Upper lobe of right lung (tissue), 1 donor: ENCODE measurements around the gene NLRP5. TPM values are rescaled to one million over a fixed set of nuclear protein-coding genes. Genes with fewer than 3 reads are reported as not detected.
"Not testable (repeated sequence)": the region's sequence is repeated elsewhere in the genome, so short reads cannot be mapped to it uniquely, and the experiment has no call there.

ENCODE experiments used
- ATAC-seq: fragments of 200-7000 bp; cut with Tn5 transposase; one replicate; pipeline ENCODE4 v1.9.1; 2020; ENCODE audit warnings: mild to moderate bottlenecking, moderate library complexity
- DNase-seq: peaks from one replicate; pipeline ENCODE4 v3.0.0-alpha.2; 2020
- H3K27ac ChIP-seq: fragments of 200-600 bp; one replicate; pipeline ENCODE4 v1.8.0; 2022
- H3K27me3 ChIP-seq: fragments of 200-600 bp; one replicate; pipeline ENCODE4 v1.8.0; 2022; ENCODE audit warnings: mild to moderate bottlenecking
- H3K36me3 ChIP-seq: fragments of 200-600 bp; one replicate; pipeline ENCODE4 v1.8.0; 2022
- H3K4me1 ChIP-seq: fragments of 200-600 bp; one replicate; pipeline ENCODE4 v1.8.0; 2022
- H3K4me3 ChIP-seq: fragments of 200-600 bp; one replicate; pipeline ENCODE4 v1.8.0; 2022; ENCODE audit warnings: mild to moderate bottlenecking
- H3K9me3 ChIP-seq: fragments of 200-600 bp; one replicate; pipeline ENCODE4 v1.8.0; 2022
- CTCF ChIP-seq: fragments of 200-600 bp; IDR thresholded peaks from one replicate; pipeline ENCODE4 v1.8.0; 2022; ENCODE audit warnings: antibody characterized with exemption
- intact Hi-C: fragments of 100-400 bp; cut with DNase I; formaldehyde crosslinking; loops from one replicate; pipeline ENCODE4 v1.11.0; 2022
- total RNA-seq: library from RNA; stranded (reverse); fragmentation: NEBNext Ultra II Directional; extraction: Animal tissue kit (Norgen Biotek cat#: 25700); gene quantifications from one replicate; pipeline ENCODE4 v1.2.1, GENCODE V29; 2021
- donor health status: DM: no; HTN: yes; CAD: no; lungs with severe emphysema.

NLRP5 gene
- total RNA-seq, 1 donor from 2014 or later = not detected

- Histone ChIP-seq H3K9me3 (no peaks in the 10 kb centered on the region), H3K27ac (no peak overlapping the region), H3K4me1 (no peaks in the 10 kb centered on the region), H3K27me3 (no peaks in the 10 kb centered on the region), H3K4me3 (no peak overlapping the region), H3K36me3 (no peaks in the 10 kb centered on the region)
- ATAC-seq (no peak), DNase-seq (no peak)
- intact Hi-C loops = no loop called here
- no peak for TF ChIP-seq CTCF
Observed at GRCh38 chr19:55990831-55991230, 4.3 kb downstream of the NLRP5 start.

- no peaks in the 10 kb centered on the region for H3K36me3 ChIP-seq
- intact Hi-C loops = no loop called here
- no peaks in the 10 kb centered on the region for H3K9me3 ChIP-seq
- no peak overlapping the region for H3K27ac ChIP-seq
- H3K4me3 ChIP-seq = no peak overlapping the region
- no peaks in the 10 kb centered on the region for H3K27me3 ChIP-seq
- no peak for TF ChIP-seq CTCF
- ATAC-seq (no peak), DNase-seq (no peak)
- no peaks in the 10 kb centered on the region for H3K4me1 ChIP-seq
Observed at GRCh38 chr19:55993492-55993891, 6.9 kb downstream of the NLRP5 start.

GRCh38 chr19:56014765-56015164, 28.2 kb downstream of the NLRP5 start:
- no peak for ATAC-seq
- no peak for TF ChIP-seq CTCF
- intact Hi-C loops = no loop called here

GRCh38 chr19:56015756-56016155, 29.2 kb downstream of the NLRP5 start:
- DNase-seq (no peak), ATAC-seq (no peak)
- H3K27ac ChIP-seq = no peak overlapping the region
- no peaks in the 10 kb centered on the region for H3K36me3 ChIP-seq
- no peak for TF ChIP-seq CTCF
- intact Hi-C loops = no loop called here
- no peaks in the 10 kb centered on the region for H3K4me1 ChIP-seq
- no peak overlapping the region for H3K4me3 ChIP-seq
- no peaks in the 10 kb centered on the region for H3K9me3 ChIP-seq
- no peaks in the 10 kb centered on the region for H3K27me3 ChIP-seq

More at GRCh38 chr19:56014765-56015164, 28.2 kb downstream of the NLRP5 start:
- H3K9me3 ChIP-seq = no peaks in the 10 kb centered on the region
- H3K36me3 ChIP-seq = no peaks in the 10 kb centered on the region
- no peaks in the 10 kb centered on the region for H3K4me1 ChIP-seq
- no peaks in the 10 kb centered on the region for H3K27me3 ChIP-seq
- no peak overlapping the region for H3K27ac ChIP-seq
- H3K4me3 ChIP-seq = no peak overlapping the region
- no peak for DNase-seq

GRCh38 chr19:56019325-56019724, 32.8 kb downstream of the NLRP5 start:
- DNase-seq, H3K27me3 ChIP-seq, H3K36me3 ChIP-seq, H3K9me3 ChIP-seq, ATAC-seq, H3K27ac ChIP-seq, H3K4me1 ChIP-seq, H3K4me3 ChIP-seq, intact Hi-C loops: not testable (repeated sequence)

GRCh38 chr19:56020355-56020975, 33.9 kb downstream of the NLRP5 start:
- H3K4me1 ChIP-seq, H3K27me3 ChIP-seq, H3K4me3 ChIP-seq, H3K27ac ChIP-seq, intact Hi-C loops, H3K36me3 ChIP-seq, ATAC-seq, DNase-seq, H3K9me3 ChIP-seq: not testable (repeated sequence)

GRCh38 chr19:56026769-56027168, 40.2 kb downstream of the NLRP5 start:
- H3K27ac ChIP-seq = no peak overlapping the region
- H3K4me1 ChIP-seq = no peaks in the 10 kb centered on the region
- DNase-seq = no peak
- no peak for TF ChIP-seq CTCF
- H3K36me3 ChIP-seq = no peaks in the 10 kb centered on the region
- no peaks in the 10 kb centered on the region for H3K27me3 ChIP-seq
- intact Hi-C loops = no loop called here
- no peak overlapping the region for H3K4me3 ChIP-seq
- ATAC-seq = no peak
- no peaks in the 10 kb centered on the region for H3K9me3 ChIP-seq
